Left forelimb (tissue), 1 donor: ENCODE measurements around the gene NCAPG.

ENCODE experiments used
- DNase-seq: peaks from one replicate; pipeline ENCODE4 v3.0.0-alpha.2; 2018; ENCODE audit warnings: low spot score

NCAPG gene

GRCh38 chr4:17877661-17878060, 66.9 kb downstream of the NCAPG start:
- no peak for DNase-seq

- no peak for DNase-seq
These were observed 73.3 kb downstream of the NCAPG start for GRCh38 chr4:17884063-17884462.

- DNase-seq = no peak
These were observed 73.7 kb downstream of the NCAPG start for GRCh38 chr4:17884511-17884910.

GRCh38 chr4:17889692-17890091, 78.9 kb downstream of the NCAPG start:
- DNase-seq = no peak

DNA sequence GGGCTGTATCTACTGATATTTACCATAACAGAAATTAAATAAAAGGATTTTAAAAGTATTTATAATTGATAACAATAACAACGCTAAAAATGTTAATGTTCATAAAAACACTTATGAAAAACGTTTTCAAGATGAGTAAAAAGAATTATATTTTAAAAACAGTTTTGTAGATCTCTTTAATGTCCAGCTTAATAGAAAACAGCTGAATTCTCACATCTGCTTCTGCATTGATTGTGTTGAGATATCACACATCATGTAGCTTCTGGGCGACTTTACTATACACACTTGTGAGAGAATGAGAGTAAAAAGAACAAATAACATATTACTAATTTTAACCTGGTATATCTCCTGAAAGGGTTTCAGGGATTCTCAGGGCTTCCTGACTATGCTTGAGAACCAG, 83.6 kb downstream of the NCAPG start:
- DNase-seq = no peak
